Ishikawa (cell line): ENCODE measurements around the gene FADS1.

Experiments used
- CREB1 ChIP-seq: IDR thresholded peaks from 2 replicates; pipeline ENCODE4 v1.6.1; 2012; ENCODE audit warnings: low read depth
- NFIC ChIP-seq: IDR thresholded peaks from 2 replicates; pipeline ENCODE4 v1.6.1; 2012
- TEAD4 ChIP-seq: IDR thresholded peaks from 2 replicates; pipeline ENCODE4 v1.6.1; 2012
- ZBTB7A ChIP-seq: IDR thresholded peaks from 2 replicates; pipeline ENCODE4 v1.6.1; 2012; ENCODE audit warnings: low read depth
- TF ChIP-seq, protein P1 (sequence below): IDR thresholded peaks from 2 replicates; pipeline ENCODE4 v1.6.1; 2012
- TF ChIP-seq, protein P2 (sequence below): IDR thresholded peaks from 2 replicates; pipeline ENCODE4 v1.6.1; 2012
- TF ChIP-seq, protein P3 (sequence below): IDR thresholded peaks from 2 replicates; pipeline ENCODE4 v1.6.1; 2012; ENCODE audit warnings: low read depth, mild to moderate bottlenecking

DNA sequence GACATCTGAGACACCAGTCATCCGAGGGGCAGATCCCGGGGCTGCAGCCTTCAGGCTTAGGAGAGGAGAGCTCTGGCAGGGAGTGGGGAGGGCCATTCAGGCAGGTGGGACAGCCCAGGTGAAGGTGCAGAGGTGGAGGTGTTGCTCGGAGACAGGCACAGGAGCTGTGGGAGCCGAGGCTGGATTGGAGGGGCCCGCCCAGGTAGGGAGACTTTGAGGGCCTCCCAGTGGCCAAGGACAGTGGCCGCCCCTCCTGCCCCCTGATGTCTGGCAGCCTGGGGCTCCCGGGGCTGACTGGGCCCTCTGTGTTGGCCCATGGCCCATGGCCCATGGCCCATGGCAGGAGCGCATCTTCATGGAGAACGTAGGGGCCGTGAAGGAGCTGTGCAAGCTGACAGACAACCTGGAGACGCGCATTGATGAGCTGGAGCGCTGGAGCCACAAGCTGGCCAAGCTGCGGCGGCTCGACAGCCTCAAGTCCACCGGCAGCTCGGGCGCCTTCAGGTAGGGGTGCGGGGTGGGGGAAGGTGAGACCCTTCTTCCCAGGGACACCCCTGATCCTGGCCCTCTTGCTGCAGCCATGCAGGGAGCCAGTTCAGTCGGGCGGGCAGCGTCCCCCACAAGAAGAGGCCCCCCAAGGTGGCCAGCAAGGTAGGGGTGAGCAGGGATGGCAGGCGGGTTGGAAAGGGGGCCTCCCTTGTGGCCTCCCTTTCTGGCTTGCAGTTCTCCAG, 37.7 kb downstream of the FADS1 start:
- TF ChIP-seq, protein P1, sequence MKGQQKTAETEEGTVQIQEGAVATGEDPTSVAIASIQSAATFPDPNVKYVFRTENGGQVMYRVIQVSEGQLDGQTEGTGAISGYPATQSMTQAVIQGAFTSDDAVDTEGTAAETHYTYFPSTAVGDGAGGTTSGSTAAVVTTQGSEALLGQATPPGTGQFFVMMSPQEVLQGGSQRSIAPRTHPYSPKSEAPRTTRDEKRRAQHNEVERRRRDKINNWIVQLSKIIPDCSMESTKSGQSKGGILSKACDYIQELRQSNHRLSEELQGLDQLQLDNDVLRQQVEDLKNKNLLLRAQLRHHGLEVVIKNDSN: no peak
- TF ChIP-seq TEAD4 (no peak), CREB1 (no peak), NFIC (no peak), ZBTB7A (no peak)
- TF ChIP-seq, protein P2, sequence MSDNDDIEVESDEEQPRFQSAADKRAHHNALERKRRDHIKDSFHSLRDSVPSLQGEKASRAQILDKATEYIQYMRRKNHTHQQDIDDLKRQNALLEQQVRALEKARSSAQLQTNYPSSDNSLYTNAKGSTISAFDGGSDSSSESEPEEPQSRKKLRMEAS: no peak
- TF ChIP-seq, protein P3, sequence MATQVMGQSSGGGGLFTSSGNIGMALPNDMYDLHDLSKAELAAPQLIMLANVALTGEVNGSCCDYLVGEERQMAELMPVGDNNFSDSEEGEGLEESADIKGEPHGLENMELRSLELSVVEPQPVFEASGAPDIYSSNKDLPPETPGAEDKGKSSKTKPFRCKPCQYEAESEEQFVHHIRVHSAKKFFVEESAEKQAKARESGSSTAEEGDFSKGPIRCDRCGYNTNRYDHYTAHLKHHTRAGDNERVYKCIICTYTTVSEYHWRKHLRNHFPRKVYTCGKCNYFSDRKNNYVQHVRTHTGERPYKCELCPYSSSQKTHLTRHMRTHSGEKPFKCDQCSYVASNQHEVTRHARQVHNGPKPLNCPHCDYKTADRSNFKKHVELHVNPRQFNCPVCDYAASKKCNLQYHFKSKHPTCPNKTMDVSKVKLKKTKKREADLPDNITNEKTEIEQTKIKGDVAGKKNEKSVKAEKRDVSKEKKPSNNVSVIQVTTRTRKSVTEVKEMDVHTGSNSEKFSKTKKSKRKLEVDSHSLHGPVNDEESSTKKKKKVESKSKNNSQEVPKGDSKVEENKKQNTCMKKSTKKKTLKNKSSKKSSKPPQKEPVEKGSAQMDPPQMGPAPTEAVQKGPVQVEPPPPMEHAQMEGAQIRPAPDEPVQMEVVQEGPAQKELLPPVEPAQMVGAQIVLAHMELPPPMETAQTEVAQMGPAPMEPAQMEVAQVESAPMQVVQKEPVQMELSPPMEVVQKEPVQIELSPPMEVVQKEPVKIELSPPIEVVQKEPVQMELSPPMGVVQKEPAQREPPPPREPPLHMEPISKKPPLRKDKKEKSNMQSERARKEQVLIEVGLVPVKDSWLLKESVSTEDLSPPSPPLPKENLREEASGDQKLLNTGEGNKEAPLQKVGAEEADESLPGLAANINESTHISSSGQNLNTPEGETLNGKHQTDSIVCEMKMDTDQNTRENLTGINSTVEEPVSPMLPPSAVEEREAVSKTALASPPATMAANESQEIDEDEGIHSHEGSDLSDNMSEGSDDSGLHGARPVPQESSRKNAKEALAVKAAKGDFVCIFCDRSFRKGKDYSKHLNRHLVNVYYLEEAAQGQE: no peak
